KG1 (cell line): ENCODE results near the gene SPON1.

Experiments used
- DNase-seq: peaks from one replicate; lab custom pipeline; 2025; lab: John Stamatoyannopoulos, UW

Gene SPON1

DNA sequence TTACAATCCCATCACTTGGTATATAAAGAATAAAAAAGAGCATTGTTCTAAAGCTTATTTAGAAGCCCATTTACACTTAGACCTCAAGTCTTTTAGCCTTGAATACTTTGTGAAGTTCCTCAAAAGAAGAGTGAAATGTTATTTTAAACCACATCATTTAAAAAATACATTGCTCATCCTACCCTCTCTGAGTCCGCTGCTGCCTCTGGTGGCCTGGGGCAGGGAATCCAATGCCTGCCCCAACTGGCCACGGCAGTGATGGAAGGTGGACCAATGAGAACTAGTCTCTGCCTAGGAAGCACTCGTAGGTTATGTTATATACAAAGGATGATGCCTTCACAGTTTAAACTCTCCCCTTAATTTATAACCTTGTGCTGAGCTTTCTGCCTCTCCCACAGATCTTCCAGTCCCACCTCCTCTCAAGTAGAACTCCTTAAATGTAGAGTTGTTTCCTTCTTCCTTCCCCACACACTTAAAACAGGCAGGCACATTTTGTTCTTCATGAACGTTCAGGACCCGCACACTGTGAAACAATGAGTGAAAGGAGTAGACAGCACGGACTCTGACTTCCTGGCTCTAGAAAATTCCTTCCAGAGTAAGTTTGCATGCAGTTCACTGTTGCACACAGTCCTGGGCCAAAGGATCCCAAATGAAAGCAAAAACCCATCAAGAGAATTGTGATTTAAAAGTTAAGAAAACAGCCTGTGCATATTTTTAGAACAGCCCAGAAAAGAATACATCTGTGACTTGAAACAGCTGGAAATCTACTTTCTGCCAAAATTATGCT, 228.7 kb downstream of the SPON1 start:
- DNase-seq = no peak

DNA sequence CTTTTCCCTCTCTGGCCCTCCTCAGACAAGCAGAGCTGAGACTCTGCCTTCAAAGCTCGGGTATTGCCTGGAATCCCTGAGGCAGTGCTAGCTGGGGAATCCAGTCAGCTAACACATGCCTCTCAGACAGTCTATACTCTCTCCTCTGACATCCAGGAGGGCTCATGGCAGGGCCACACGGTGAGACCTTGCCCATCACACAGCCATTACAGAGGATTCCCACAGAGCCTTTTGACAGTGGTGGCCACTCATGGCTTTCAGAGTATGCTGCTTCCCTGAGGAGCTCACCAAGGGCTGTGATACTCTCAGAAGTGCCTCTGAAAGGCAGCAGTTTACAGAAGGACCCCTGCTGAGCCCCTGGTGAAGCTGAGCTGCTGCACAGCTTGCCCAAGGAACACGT, 231.1 kb downstream of the SPON1 start:
- DNase-seq = no peak

GRCh38 chr11:14202251-14203196, 240.0 kb downstream of the SPON1 start:
- DNase-seq = no peak

GRCh38 chr11:14203321-14203720, 240.8 kb downstream of the SPON1 start:
- DNase-seq = no peak

DNA sequence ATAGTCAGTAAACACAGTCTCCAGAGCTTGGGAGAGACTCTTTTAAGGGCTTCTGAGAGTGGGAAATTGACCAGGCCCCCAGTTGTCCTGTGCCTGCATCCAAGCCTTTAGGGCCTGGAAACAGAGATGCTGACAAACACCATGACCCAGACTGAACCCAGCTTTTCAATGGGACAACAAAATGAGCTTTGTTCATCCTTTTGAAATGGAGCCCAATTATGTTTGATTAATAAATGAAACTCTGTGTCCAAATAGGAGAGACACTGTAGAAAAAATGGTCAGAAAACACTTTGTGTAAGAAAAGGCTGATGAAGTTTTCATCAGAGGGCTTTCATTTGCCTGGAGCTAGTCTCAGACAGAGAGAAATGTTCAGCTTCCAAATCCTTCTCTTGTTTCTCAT, 250.5 kb downstream of the SPON1 start:
- no peak for DNase-seq

- no peak for DNase-seq
Observed at GRCh38 chr11:14218728-14219127, 256.2 kb downstream of the SPON1 start.

- DNase-seq = no peak
Observed at GRCh38 chr11:14223636-14224288, 261.2 kb downstream of the SPON1 start.

GRCh38 chr11:14224395-14224794, 261.9 kb downstream of the SPON1 start:
- no peak for DNase-seq

DNA sequence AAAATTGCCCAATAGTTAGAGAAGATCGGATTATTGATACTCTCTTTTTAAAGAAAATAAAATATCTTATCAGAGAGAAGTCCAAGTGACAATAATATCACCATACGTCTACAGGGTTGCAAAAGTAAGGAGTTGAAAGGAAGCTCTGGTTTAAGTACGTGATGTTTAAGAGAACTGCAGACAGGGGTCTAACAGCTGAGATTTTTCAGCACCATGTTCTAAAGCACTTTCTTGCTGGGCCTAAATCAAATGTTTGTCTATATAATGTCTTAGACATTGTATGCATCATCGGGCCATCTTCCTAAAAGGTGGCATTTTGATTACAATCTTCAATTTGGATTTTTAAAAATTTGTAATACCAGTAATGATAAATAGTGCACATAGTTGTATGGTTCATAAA, 263.1 kb downstream of the SPON1 start:
- no peak for DNase-seq

DNA sequence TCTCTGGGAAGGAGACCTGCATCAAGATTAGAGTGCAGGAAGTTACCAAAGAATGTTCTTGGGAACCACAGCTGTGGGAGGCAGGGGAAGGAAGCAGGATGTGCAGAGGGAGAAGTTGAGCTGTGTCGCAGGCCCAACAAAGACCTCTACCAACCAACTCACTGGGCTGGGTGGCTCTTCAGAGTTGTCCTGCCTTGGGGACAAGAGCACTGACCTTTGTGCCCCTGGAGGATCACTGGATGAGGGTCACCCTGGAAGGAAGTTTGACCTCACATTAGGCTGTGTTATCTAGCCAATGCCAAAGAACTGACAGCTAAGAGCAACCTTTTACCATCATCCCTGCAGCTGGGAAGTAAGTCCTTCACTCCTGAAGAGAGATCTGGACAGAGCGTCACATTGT, 265.8 kb downstream of the SPON1 start:
- no peak for DNase-seq

DNA sequence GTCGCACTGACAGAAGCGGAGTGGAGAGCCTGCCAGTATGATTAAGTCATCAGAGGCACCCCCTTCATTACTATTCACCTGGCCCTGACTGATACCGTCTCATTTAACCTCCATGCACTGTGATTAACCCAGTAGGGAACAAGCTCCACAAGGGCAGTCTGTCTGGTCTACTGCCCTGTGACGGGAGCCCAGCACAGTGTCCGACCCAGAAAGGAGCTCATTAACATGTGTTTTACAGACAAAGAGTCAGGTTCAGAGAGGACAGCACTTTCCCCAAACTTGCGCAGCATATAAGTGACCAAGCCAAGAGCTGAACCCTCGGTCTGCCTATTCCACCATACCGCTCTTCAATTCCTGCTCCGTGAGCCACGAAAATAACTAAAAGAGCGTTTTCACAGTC, 266.9 kb downstream of the SPON1 start:
- DNase-seq = no peak

DNA sequence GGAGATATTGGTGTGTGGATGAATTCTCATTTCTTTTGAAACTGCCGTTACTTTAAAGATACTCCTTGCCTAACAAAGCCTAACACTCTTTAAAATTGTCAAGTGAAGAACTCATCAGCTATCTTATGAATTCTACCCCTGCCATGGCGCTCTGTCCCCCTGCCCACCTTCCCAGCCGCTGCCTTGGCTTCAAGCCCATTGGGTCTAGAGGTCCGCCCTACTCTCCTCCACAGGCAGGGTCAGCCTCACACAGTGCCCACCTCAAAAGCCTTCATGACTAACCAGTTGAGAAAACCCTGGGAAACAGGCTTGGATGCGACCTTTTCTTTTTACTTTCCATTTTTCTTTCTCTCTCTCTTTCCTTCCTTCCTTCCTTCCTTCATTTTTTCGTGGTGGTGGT, 267.9 kb downstream of the SPON1 start:
- DNase-seq = no peak

DNA sequence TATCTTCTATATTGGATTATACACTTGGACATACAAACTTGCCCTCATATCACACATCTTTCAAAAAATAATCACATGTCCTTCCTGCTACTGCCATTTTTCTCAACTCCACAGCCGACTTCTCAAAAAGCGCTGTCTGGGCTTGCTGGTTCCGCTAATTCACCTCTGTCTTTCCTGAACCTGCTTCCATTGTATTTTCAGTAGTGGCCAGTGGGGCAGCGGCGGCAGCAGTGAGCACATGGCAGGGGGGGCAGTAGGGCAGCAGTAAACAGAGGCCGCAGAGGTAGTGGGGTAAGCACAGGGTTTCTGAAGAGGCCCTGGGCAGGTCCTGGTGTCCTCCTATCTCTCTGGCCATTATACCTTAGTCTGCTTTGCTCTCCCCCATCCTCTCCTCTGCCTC, 270.1 kb downstream of the SPON1 start:
- DNase-seq = no peak

GRCh38 chr11:14234446-14234845, 271.9 kb downstream of the SPON1 start:
- DNase-seq = no peak

GRCh38 chr11:14235701-14236100, 273.2 kb downstream of the SPON1 start:
- no peak for DNase-seq

- no peak for DNase-seq
Observed at GRCh38 chr11:14237444-14237961, 275.0 kb downstream of the SPON1 start.

DNA sequence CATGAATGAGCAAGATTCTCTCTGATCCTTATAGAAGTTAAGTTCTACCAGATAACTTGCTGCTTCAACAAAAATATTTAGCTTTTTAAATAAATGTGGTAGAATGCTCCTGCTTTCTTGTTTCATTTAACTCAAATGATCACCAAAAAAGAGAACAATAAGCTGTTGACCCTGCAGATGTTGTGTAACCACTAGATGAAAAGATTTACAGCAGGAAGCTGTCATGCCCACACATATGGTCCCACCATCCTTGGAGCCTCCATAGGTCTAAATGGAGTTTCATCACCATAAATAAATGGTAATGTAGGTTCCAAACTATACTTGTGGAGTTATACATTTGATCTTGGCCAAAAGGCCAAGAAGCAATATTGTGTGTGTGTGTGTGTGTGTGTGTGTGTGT, 277.7 kb downstream of the SPON1 start:
- no peak for DNase-seq

DNA sequence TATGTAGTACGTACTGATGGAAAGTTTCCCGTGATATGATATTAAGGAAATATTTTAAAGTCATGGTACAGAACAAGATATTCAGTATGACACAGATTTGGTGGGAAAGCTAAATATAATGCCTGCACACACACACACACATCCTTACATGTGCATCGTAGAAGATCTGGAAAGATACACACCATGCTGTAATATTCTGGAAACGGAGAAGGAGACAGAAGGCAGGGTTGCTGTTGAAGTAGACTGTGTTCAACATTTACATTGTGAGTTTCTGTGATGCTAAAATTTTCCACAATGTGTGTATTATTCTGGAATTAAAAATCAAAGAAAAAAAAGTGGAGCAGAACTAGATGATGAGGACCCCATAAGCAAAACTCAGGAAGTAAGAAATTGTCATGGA, 278.4 kb downstream of the SPON1 start:
- DNase-seq = no peak

DNA sequence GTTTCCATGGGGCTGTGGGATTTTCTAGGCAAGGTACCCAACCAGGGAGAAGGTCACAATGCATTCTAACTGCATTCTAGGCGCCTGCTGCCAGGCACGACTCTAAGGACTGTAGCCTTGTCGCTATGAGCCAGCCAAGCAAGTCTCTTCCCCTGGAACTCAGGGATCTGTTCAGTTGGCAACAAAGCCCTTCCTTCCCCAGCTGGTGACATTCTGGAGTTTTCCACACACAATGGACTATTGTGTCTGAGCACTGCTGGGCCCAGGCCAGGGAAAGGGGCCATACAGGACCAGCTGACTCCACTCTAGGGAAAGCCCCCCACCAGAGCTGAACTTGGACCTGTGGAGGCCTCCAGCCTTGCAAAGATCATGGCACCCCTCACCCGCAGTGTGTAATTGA, 279.7 kb downstream of the SPON1 start:
- no peak for DNase-seq

GRCh38 chr11:14242733-14243132, 280.2 kb downstream of the SPON1 start:
- DNase-seq = no peak

DNA sequence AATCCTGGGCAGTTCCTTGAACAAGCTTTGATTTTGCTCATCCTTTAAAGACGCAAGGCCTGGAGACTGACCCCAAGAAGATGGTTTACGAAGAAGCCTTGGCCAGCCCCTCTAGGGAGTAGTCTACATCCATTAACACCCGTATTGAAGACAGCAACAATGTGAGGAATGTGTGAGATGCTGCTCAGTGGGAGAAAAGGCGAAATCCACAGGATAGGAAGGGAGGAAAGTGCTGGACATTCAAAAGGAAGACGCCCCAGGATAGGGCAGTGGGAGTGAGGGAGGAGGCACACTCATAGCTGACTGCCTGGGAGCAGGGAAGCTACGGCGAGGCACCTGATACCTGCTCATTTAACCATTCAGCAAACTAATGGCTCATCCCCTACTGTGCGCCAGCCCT, 282.4 kb downstream of the SPON1 start:
- no peak for DNase-seq

DNA sequence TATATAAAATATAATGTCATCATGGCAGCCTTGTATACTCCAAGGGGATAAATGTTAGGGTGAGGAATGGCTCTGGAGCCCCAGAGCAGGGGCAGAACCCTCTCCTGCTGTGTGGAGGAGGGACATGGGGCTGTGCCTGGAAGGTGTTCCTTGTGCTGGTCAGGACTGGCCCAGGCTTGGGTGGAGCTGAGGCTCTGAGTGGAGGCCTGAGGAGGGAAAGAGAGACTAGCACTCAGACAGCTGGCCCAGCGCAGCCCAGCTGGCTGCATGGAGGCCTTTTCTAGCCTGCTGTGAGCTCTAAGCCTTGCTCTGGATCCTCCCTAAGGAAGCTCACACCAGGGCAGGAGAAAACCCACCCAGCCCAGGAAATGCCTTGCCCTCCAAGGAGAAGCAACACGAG, 282.9 kb downstream of the SPON1 start:
- no peak for DNase-seq

DNA sequence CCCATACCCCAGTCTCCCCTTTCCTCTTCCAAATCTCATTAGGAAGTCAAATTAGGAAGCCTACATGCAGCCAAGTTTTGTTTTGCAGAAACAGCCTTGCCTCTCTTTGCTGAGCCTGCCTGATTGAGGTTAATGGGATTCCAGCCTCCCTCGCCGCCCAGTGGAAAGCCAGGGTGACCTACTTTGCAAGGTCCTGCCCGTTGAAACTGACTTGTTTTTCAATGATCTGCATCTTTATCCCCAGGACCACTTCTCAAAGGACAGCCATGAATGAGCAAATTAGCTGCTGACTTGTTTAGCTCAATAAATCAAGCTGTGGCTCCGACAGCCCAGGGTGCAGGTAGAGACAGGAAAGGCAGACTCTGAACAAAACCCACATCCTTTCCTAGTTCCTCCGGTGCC, 286.1 kb downstream of the SPON1 start:
- no peak for DNase-seq
